ENCODE results near the gene CCDC83. TPM values are rescaled to one million over a fixed set of nuclear protein-coding genes. Genes with fewer than 3 reads are reported as not detected.
A peak's percentile ranks its signal among the peaks of the same experiment; 100 is the strongest.

The CCDC83 gene
- total and polyA plus RNA-seq, 9 donors: not detected

GRCh38 chr11:85875505-85875904, 20.3 kb downstream of the CCDC83 start:
- H3K4me1 ChIP-seq (ENCODE audit: control insufficient read depth, insufficient read depth, low read length): no peaks in the 10 kb centered on the region
- H3K27me3 ChIP-seq (ENCODE audit: control insufficient read depth, insufficient read depth, low read length): no peaks in the 10 kb centered on the region
- no peak overlapping the region for H3K27ac ChIP-seq (ENCODE audit: low read length)
- WGBS (ENCODE audit: insufficient coverage): 92% methylated on average over 1 of the region's 1 CpG
- DNase-seq: no peak
- H3K4me3 ChIP-seq (ENCODE audit: low read length): no peak overlapping the region
- no peaks in the 10 kb centered on the region for H3K36me3 ChIP-seq (ENCODE audit: control insufficient read depth, insufficient read depth, low read length)
- H3K9me3 ChIP-seq (replicated peaks; ENCODE audit: control insufficient read depth, low read depth, low read length): no peaks in the 10 kb centered on the region

- no peaks in the 10 kb centered on the region for H3K9me3 ChIP-seq (replicated peaks; ENCODE audit: control insufficient read depth, low read depth, low read length)
- no CpG with 5 or more reads among the region's 4 CpGs for WGBS (ENCODE audit: insufficient coverage)
- no peak for DNase-seq
- no peak overlapping the region for H3K4me3 ChIP-seq (ENCODE audit: low read length)
- no peaks in the 10 kb centered on the region for H3K36me3 ChIP-seq (ENCODE audit: control insufficient read depth, insufficient read depth, low read length)
- no peaks in the 10 kb centered on the region for H3K27me3 ChIP-seq (ENCODE audit: control insufficient read depth, insufficient read depth, low read length)
- peaks cover 3% of the 10 kb centered on the region for H3K4me1 ChIP-seq (ENCODE audit: control insufficient read depth, insufficient read depth, low read length)
- H3K27ac ChIP-seq (ENCODE audit: low read length): no peak overlapping the region
Observed at GRCh38 chr11:85884581-85885021, 29.4 kb downstream of the CCDC83 start.

- no peaks in the 10 kb centered on the region for H3K9me3 ChIP-seq (replicated peaks; ENCODE audit: control insufficient read depth, low read depth, low read length)
- H3K27ac ChIP-seq (ENCODE audit: low read length): no peak overlapping the region
- no peaks in the 10 kb centered on the region for H3K27me3 ChIP-seq (ENCODE audit: control insufficient read depth, insufficient read depth, low read length)
- H3K4me1 ChIP-seq (ENCODE audit: control insufficient read depth, insufficient read depth, low read length): peaks cover 3% of the 10 kb centered on the region
- H3K4me3 ChIP-seq (ENCODE audit: low read length): no peak overlapping the region
- DNase-seq: peak; percentile 85
- WGBS (ENCODE audit: insufficient coverage): 19% methylated on average over 3 of the region's 7 CpGs
- H3K36me3 ChIP-seq (ENCODE audit: control insufficient read depth, insufficient read depth, low read length): no peaks in the 10 kb centered on the region
Observed at GRCh38 chr11:85886089-85887056, 31.2 kb downstream of the CCDC83 start.

- peaks cover 3% of the 10 kb centered on the region for H3K4me1 ChIP-seq (ENCODE audit: control insufficient read depth, insufficient read depth, low read length)
- no peaks in the 10 kb centered on the region for H3K27me3 ChIP-seq (ENCODE audit: control insufficient read depth, insufficient read depth, low read length)
- WGBS (ENCODE audit: insufficient coverage): 100% methylated on average over 1 of the region's 5 CpGs
- DNase-seq: no peak
- no peak overlapping the region for H3K4me3 ChIP-seq (ENCODE audit: low read length)
- no peaks in the 10 kb centered on the region for H3K36me3 ChIP-seq (ENCODE audit: control insufficient read depth, insufficient read depth, low read length)
- H3K9me3 ChIP-seq (replicated peaks; ENCODE audit: control insufficient read depth, low read depth, low read length): no peaks in the 10 kb centered on the region
- no peak overlapping the region for H3K27ac ChIP-seq (ENCODE audit: low read length)
Observed at GRCh38 chr11:85889108-85889507, 33.9 kb downstream of the CCDC83 start.

- H3K27me3 ChIP-seq (ENCODE audit: control insufficient read depth, insufficient read depth, low read length): no peaks in the 10 kb centered on the region
- no peak overlapping the region for H3K4me3 ChIP-seq (ENCODE audit: low read length)
- H3K27ac ChIP-seq (ENCODE audit: low read length): no peak overlapping the region
- H3K9me3 ChIP-seq (replicated peaks; ENCODE audit: control insufficient read depth, low read depth, low read length): no peaks in the 10 kb centered on the region
- peaks cover 3% of the 10 kb centered on the region for H3K4me1 ChIP-seq (ENCODE audit: control insufficient read depth, insufficient read depth, low read length)
- WGBS (ENCODE audit: insufficient coverage): 88% methylated on average over 5 of the region's 8 CpGs
- no peak for DNase-seq
- H3K36me3 ChIP-seq (ENCODE audit: control insufficient read depth, insufficient read depth, low read length): no peaks in the 10 kb centered on the region
Observed at GRCh38 chr11:85889676-85890579, 34.7 kb downstream of the CCDC83 start.

- Histone ChIP-seq H3K36me3 (ENCODE audit: control insufficient read depth, insufficient read depth, low read length) (no peaks in the 10 kb centered on the region), H3K4me3 (ENCODE audit: low read length) (no peak overlapping the region), H3K27me3 (ENCODE audit: control insufficient read depth, insufficient read depth, low read length) (no peaks in the 10 kb centered on the region), H3K9me3 (replicated peaks; ENCODE audit: control insufficient read depth, low read depth, low read length) (no peaks in the 10 kb centered on the region), H3K4me1 (ENCODE audit: control insufficient read depth, insufficient read depth, low read length) (no peaks in the 10 kb centered on the region), H3K27ac (ENCODE audit: low read length) (no peak overlapping the region)
- no peak for DNase-seq
- WGBS (ENCODE audit: insufficient coverage): 20% methylated on average over 1 of the region's 6 CpGs
Observed at GRCh38 chr11:85893395-85893794, 38.2 kb downstream of the CCDC83 start.

- no CpG with 5 or more reads among the region's 3 CpGs for WGBS (ENCODE audit: insufficient coverage)
Observed at GRCh38 chr11:85896876-85897275, 41.7 kb downstream of the CCDC83 start.

GRCh38 chr11:85898456-85898855, 43.3 kb downstream of the CCDC83 start:
- Histone ChIP-seq H3K4me1 (ENCODE audit: control insufficient read depth, insufficient read depth, low read length) (no peaks in the 10 kb centered on the region), H3K27me3 (ENCODE audit: control insufficient read depth, insufficient read depth, low read length) (no peaks in the 10 kb centered on the region), H3K36me3 (ENCODE audit: control insufficient read depth, insufficient read depth, low read length) (no peaks in the 10 kb centered on the region), H3K27ac (ENCODE audit: low read length) (no peak overlapping the region), H3K9me3 (replicated peaks; ENCODE audit: control insufficient read depth, low read depth, low read length) (no peaks in the 10 kb centered on the region), H3K4me3 (ENCODE audit: low read length) (no peak overlapping the region)
- DNase-seq: no peak
- WGBS (ENCODE audit: insufficient coverage): no CpG with 5 or more reads among the region's 2 CpGs

More at GRCh38 chr11:85896876-85897275, 41.7 kb downstream of the CCDC83 start:
- H3K4me3 ChIP-seq (ENCODE audit: low read length): no peak overlapping the region
- no peaks in the 10 kb centered on the region for H3K9me3 ChIP-seq (replicated peaks; ENCODE audit: control insufficient read depth, low read depth, low read length)
- no peak overlapping the region for H3K27ac ChIP-seq (ENCODE audit: low read length)
- no peak for DNase-seq
- H3K36me3 ChIP-seq (ENCODE audit: control insufficient read depth, insufficient read depth, low read length): no peaks in the 10 kb centered on the region
- H3K4me1 ChIP-seq (ENCODE audit: control insufficient read depth, insufficient read depth, low read length): no peaks in the 10 kb centered on the region
- H3K27me3 ChIP-seq (ENCODE audit: control insufficient read depth, insufficient read depth, low read length): no peaks in the 10 kb centered on the region

GRCh38 chr11:85902353-85902752, 47.2 kb downstream of the CCDC83 start:
- Histone ChIP-seq H3K27me3 (ENCODE audit: control insufficient read depth, insufficient read depth, low read length) (no peaks in the 10 kb centered on the region), H3K27ac (ENCODE audit: low read length) (no peak overlapping the region), H3K4me3 (ENCODE audit: low read length) (no peak overlapping the region), H3K36me3 (ENCODE audit: control insufficient read depth, insufficient read depth, low read length) (no peaks in the 10 kb centered on the region), H3K9me3 (replicated peaks; ENCODE audit: control insufficient read depth, low read depth, low read length) (no peaks in the 10 kb centered on the region), H3K4me1 (ENCODE audit: control insufficient read depth, insufficient read depth, low read length) (no peaks in the 10 kb centered on the region)
- 63% methylated on average over 2 of the region's 3 CpGs for WGBS (ENCODE audit: insufficient coverage)
- DNase-seq: peak; percentile 19

GRCh38 chr11:85903406-85903805, 48.2 kb downstream of the CCDC83 start:
- no peak for DNase-seq
- H3K36me3 ChIP-seq (ENCODE audit: control insufficient read depth, insufficient read depth, low read length): no peaks in the 10 kb centered on the region
- 75% methylated on average over 3 of the region's 4 CpGs for WGBS (ENCODE audit: insufficient coverage)
- no peak overlapping the region for H3K4me3 ChIP-seq (ENCODE audit: low read length)
- H3K4me1 ChIP-seq (ENCODE audit: control insufficient read depth, insufficient read depth, low read length): no peaks in the 10 kb centered on the region
- no peaks in the 10 kb centered on the region for H3K9me3 ChIP-seq (replicated peaks; ENCODE audit: control insufficient read depth, low read depth, low read length)
- H3K27me3 ChIP-seq (ENCODE audit: control insufficient read depth, insufficient read depth, low read length): no peaks in the 10 kb centered on the region
- no peak overlapping the region for H3K27ac ChIP-seq (ENCODE audit: low read length)

Data from muscle of leg (tissue), 11 donors.